ENCODE measurements around the gene HOXD9.

- TF ChIP-seq POLR2AphosphoS5 (IDR thresholded peaks at IDR 0.05) (no peak), CTCF (IDR thresholded peaks at IDR 0.05) (no peak), POLR2A (IDR thresholded peaks at IDR 0.05) (no peak), EP300 (IDR thresholded peaks at IDR 0.05) (no peak)
Observed at GRCh38 chr2:176131848-176132158, 9.3 kb downstream of the HOXD9 start.
